NB4 (cell line): ENCODE data around the gene SNAP47.

Experiments used
- TF ChIP-seq, protein P1 (sequence below): IDR thresholded peaks from one replicate; pipeline ENCODE4 v1.5.1; 2012; ENCODE audit warnings: low read depth, low read length
- TF ChIP-seq, protein P2 (sequence below): IDR thresholded peaks from 2 replicates; pipeline ENCODE4 v1.6.1; 2011; ENCODE audit warnings: low read depth, low read length

DNA sequence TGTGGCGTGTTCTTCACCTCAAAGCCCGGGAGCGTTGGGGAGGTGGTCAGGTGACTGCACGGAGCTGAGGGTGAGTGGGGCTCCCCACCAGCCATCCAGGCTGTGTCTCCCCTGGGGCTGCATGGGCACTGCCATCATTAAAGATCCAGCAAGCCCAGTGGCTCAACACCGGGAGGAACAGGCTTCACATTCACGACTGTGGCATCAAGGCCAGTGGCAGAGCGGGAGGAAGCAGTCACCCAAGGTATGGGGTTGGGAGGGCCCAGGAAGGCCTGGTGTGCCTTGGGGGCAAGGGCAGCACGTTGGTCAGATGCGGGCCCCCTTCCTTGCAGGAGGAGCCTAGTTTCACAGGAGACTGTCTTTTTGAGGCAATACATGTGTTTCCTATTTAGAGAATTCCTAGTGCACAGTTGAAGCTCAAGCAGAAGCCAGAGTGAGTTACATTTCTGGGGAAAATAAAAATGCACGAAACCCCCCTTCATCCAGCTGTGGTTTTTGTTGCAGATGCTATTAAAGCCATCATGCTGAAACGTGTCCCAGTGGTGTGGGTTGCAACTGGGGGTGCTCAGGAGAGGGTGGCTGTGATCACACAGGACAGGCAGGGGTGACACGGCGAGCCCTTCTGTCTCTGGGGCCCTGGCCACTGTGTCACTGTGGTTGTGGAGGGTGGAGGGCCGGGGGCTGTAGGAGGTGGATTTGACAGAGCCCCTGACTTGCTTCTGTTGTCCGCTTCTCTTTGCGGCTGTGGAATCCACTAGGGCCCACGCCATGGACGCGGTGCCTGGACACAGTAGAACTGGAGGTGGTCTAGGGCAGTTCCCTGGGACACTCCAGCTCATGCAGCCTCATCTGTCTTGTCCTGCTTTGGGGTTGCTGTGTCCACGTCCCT, 34.1 kb downstream of the SNAP47 start:
- TF ChIP-seq, protein P1, sequence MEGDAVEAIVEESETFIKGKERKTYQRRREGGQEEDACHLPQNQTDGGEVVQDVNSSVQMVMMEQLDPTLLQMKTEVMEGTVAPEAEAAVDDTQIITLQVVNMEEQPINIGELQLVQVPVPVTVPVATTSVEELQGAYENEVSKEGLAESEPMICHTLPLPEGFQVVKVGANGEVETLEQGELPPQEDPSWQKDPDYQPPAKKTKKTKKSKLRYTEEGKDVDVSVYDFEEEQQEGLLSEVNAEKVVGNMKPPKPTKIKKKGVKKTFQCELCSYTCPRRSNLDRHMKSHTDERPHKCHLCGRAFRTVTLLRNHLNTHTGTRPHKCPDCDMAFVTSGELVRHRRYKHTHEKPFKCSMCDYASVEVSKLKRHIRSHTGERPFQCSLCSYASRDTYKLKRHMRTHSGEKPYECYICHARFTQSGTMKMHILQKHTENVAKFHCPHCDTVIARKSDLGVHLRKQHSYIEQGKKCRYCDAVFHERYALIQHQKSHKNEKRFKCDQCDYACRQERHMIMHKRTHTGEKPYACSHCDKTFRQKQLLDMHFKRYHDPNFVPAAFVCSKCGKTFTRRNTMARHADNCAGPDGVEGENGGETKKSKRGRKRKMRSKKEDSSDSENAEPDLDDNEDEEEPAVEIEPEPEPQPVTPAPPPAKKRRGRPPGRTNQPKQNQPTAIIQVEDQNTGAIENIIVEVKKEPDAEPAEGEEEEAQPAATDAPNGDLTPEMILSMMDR = no peak
- TF ChIP-seq, protein P2, sequence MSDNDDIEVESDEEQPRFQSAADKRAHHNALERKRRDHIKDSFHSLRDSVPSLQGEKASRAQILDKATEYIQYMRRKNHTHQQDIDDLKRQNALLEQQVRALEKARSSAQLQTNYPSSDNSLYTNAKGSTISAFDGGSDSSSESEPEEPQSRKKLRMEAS = no peak
